ENCODE data around the gene CKB. TPM values are rescaled to one million over a fixed set of nuclear protein-coding genes. Genes with fewer than 3 reads are reported as not detected.

Gene CKB
- polyA plus RNA-seq, 1 donor from 2014 or later = 0.61 TPM

DNA sequence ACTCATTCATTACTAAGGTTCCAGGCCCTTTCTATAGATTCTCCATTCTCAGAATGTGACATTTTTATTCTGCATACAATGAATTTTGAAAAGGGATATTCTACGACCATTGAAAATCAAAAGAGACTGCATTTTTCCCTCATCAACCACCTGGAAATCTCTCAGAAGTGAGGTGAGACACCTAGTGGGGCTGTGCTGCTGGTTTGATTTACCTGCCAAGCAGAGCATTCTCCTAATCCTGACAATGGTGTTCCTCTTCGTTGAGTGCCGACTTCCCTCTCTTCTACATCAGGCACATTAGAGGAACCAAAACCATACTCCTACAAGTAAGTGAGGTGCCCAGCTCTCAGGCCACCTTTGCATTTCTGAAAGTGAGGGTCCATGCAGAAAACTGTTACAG is 14.9 kb downstream of the CKB start:
- no peaks in the 10 kb centered on the region for H3K27me3 Mint-ChIP-seq
- no peaks in the 10 kb centered on the region for H3K9me3 Mint-ChIP-seq
- no peak overlapping the region for H3K27ac Mint-ChIP-seq
- H3K4me3 Mint-ChIP-seq = no peak overlapping the region
- H3K36me3 Mint-ChIP-seq = peaks cover 9% of the 10 kb centered on the region
- peaks cover 0 to 4% (median 0%) of the 10 kb centered on the region in 3 donors for H3K4me1 Mint-ChIP-seq

DNA sequence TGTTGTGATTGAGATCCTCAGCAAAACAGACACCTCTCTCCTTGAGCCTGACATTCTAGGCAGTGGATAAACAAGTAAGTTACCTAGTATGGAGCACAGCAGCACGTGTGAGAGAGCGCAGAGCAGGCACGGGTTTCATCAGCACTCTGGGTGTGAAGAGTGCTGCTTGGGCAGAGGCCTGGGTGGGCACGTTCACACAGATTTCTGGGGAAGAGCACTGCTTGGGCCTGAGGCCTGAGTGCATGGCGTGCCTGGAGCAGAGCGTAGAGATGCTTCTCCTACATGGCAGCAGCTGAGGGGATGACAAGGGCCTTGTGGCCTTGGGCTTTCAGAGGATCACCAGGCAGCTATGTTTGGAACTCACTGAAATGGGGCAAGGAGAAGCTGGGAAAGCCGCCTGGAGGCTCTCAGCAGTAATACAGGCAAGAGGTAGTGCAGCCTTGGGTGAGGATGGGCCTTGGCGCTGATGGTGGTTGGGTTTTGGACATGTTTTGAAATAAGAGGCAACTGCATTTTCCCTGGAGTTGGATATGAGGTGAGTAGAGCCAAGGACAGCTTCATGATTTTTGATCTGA is 17.6 kb downstream of the CKB start:
- Mint-ChIP-seq H3K27me3 (no peaks in the 10 kb centered on the region), H3K36me3 (peaks cover 6% of the 10 kb centered on the region), H3K9me3 (no peaks in the 10 kb centered on the region), H3K27ac (peak overlapping the region in 2 of 3 donors; percentile 72 to 87), H3K4me1 (peaks cover 2 to 5% (median 3%) of the 10 kb centered on the region in 3 donors), H3K4me3 (no peak overlapping the region)

DNA sequence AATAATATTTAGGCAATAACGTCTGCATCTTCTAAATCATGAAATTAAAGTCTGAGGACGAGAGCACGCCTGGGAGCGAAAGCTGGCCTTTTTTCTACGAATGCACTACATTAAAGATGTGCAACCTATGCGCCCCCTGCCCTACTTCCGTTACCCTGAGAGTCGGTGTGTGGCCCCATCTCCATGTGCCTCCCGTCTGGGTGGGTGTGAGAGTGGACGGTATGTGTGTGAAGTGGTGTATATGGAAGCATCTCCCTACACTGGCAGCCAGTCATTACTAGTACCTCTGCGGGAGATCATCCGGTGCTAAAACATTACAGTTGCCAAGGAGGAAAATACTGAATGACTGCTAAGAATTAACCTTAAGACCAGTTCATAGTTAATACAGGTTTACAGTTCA is 19.3 kb downstream of the CKB start:
- H3K4me1 Mint-ChIP-seq = peaks cover 5 to 11% (median 6%) of the 10 kb centered on the region in 3 donors
- H3K27me3 Mint-ChIP-seq = no peaks in the 10 kb centered on the region
- no peak overlapping the region for H3K4me3 Mint-ChIP-seq
- H3K27ac Mint-ChIP-seq = no peak overlapping the region
- H3K36me3 Mint-ChIP-seq = peaks cover 1% of the 10 kb centered on the region
- H3K9me3 Mint-ChIP-seq = no peaks in the 10 kb centered on the region

DNA sequence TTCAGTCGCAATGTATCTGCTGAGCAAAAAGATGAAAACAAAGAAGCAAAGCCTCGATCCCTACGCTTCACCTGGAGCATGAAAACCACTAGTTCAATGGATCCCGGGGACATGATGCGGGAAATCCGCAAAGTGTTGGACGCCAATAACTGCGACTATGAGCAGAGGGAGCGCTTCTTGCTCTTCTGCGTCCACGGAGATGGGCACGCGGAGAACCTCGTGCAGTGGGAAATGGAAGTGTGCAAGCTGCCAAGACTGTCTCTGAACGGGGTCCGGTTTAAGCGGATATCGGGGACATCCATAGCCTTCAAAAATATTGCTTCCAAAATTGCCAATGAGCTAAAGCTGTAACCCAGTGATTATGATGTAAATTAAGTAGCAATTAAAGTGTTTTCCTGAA is 19.8 kb downstream of the CKB start:
- Mint-ChIP-seq H3K27ac (peak overlapping the region in 1 of 3 donors; percentile 81), H3K9me3 (no peaks in the 10 kb centered on the region)

DNA sequence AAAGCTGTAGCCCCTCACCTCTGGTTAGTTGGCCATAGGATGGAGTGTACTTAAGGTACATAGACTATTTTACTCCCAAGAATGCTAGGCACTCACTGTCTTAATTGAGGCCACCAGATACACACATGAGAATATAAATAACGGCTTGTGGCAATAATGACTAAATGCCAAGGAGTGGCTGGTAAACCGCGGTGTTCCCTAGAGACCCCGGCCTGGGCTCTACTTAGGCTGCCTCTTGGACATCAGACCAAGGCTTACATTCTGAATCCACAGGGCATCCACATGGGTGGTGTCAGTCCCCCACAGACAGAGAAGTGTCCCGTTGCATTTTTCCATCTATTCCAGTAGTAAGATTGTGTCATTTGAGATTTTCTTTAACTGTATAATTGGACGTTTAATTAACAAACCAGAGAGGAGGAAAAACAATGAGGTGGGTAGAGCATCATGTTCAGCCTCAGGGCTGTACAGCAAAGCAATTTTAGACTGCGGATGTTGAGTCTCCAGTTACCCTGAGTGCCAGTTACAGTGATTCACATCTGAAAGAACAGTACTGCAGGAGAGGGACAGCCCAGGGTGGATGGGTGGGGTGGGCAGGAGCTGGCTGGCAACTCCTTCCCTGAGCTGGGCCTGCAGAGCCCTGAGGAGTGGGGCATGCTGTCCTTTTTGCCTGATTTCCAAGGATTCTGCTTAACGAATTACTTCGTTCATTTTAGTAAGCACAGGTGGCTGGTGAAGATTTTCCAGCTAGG is 20.5 kb downstream of the CKB start:
- Mint-ChIP-seq H3K27me3 (no peaks in the 10 kb centered on the region), H3K4me1 (peaks cover 5 to 11% (median 6%) of the 10 kb centered on the region in 3 donors), H3K9me3 (no peaks in the 10 kb centered on the region), H3K4me3 (no peak overlapping the region), H3K36me3 (peaks cover 1% of the 10 kb centered on the region), H3K27ac (peak overlapping the region in 1 of 3 donors; percentile 81)

More for the DNA sequence above, 19.8 kb downstream of the CKB start:
- peaks cover 1% of the 10 kb centered on the region for H3K36me3 Mint-ChIP-seq
- H3K4me3 Mint-ChIP-seq = no peak overlapping the region
- H3K4me1 Mint-ChIP-seq = peaks cover 5 to 11% (median 6%) of the 10 kb centered on the region in 3 donors
- H3K27me3 Mint-ChIP-seq = no peaks in the 10 kb centered on the region

DNA sequence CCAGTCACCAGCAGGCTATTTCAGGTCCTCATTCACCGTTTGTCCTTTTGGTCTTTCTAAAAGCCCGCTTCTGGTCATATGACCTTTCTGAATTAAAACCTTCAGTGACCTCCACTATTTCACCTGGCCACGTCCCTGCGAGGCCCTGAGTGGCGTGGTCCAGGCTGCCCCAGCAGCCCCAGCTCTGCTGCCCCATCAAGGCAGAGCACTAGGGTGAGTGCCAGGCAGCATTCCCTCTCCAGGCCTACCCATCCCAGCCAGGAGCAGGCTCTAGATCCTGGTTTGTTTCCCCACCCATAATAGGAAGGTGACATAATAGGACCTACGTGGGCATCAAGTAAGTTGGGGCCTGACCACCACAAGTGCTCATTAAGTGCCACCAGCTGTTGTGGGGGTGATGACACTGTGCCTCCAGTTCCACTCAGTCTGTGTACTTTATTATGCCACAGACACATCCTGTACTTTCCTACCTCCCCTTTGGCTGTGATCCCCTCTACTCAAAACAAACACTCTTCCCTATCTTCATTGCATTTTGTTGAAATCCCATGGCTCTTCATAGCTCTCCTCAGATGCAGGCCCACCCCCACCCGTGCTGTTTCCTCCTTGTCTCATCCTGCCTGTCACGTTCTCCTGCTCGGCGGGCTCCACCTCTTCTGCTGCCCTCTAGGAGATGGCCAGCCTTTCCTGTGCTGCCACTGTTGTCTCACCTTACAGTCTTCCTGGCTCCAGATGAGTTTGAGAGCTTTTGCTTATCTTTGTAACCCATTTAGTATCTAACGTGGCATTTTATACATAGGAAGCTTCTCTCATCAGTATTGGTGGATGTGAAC is 21.4 kb downstream of the CKB start:
- H3K4me1 Mint-ChIP-seq = peaks cover 5 to 10% (median 6%) of the 10 kb centered on the region in 3 donors
- peaks cover 1% of the 10 kb centered on the region for H3K36me3 Mint-ChIP-seq
- no peak overlapping the region for H3K27ac Mint-ChIP-seq
- no peaks in the 10 kb centered on the region for H3K9me3 Mint-ChIP-seq
- H3K4me3 Mint-ChIP-seq = no peak overlapping the region
- H3K27me3 Mint-ChIP-seq = no peaks in the 10 kb centered on the region

DNA sequence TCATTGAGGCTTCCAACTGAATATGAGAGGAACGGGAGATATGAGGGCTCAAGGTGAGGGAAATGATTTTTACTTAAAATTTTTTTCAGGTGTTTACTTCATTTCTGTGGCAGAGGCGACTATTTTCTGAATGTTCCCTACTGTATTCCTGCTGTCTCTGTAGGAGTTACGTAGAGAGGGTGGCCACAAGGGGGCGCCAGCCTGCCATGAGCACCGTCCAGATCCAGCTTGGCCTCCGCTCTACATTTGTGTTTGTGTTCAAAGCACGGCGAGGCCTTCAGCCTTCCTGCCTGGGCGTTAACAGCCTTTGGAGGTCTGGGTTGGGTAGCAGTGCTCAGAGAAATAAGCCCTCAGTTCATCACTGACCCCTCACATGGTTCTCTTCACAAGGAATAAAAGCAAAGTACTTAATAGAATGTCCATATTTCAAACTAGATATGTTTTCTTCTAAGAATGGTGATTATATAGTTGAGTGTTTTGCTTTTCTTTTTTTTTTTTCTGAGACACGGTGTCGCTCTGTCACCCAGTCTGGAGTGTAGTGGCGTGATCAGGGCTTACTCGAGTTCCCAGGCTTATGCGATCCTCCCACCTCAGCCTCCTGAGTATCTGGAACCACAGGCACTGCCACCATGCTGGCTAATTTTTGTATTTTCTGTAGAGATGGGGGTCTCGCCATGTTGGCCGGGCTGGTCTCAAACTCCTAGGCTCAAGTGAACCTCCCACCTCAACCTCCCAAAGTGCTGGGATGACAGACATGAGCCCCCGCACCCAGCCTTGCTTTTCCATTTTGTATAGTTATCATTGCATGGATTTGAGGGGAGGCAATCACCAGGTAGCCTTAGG is 22.3 kb downstream of the CKB start:
- no peak overlapping the region for H3K4me3 Mint-ChIP-seq
- H3K27ac Mint-ChIP-seq = peak overlapping the region in 1 of 3 donors; percentile 88
- no peaks in the 10 kb centered on the region for H3K36me3 Mint-ChIP-seq
- H3K4me1 Mint-ChIP-seq = peaks cover 5 to 8% (median 6%) of the 10 kb centered on the region in 3 donors
- H3K27me3 Mint-ChIP-seq = no peaks in the 10 kb centered on the region
- no peaks in the 10 kb centered on the region for H3K9me3 Mint-ChIP-seq

DNA sequence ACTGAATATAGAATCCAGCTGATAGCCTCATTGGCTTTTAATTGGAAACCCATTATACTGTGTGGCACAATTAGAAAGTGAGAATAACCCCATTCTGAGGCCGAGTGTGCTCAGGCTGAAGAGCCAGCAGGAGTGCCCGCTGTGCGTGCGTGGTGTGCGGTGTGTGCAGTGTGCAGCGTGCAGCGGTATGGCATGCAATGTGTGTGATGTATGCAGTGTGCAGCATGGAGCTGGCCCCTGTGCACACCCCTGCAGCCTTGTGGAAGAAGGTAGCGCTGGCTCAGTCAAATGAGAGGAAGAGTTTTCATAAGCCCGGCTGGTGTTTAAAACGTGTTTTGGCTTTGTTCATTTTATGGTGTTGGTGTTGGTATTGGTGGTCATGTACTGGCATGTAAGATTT is 22.9 kb downstream of the CKB start:
- H3K36me3 Mint-ChIP-seq = peaks cover under 1% of the 10 kb centered on the region
- H3K4me1 Mint-ChIP-seq = peaks cover 5 to 7% (median 6%) of the 10 kb centered on the region in 3 donors
- no peak overlapping the region for H3K27ac Mint-ChIP-seq
- H3K9me3 Mint-ChIP-seq = no peaks in the 10 kb centered on the region
- no peak overlapping the region for H3K4me3 Mint-ChIP-seq
- no peaks in the 10 kb centered on the region for H3K27me3 Mint-ChIP-seq

DNA sequence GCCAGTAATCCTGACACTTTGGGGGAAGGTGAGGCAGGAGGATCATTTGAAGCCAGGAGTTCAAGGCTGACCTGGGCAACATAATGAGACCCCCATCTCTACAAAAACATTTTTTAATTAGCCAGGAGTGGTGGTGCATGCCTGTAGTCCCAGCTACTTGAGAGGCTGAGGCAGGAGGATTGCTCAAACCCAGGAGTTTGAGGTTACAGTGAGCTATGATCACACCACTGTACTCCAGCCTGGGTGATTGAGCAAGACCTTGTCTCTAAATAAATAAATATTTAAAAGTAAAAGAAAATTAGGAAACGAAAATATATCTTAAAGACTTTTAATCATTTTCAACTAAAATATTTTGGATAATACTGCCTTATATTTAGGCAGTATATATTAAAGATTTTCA is 25.9 kb downstream of the CKB start:
- Mint-ChIP-seq H3K27ac (no peak overlapping the region), H3K36me3 (peaks cover 4% of the 10 kb centered on the region), H3K4me3 (no peak overlapping the region), H3K27me3 (no peaks in the 10 kb centered on the region), H3K9me3 (no peaks in the 10 kb centered on the region), H3K4me1 (peaks cover 4 to 7% (median 5%) of the 10 kb centered on the region in 3 donors)

DNA sequence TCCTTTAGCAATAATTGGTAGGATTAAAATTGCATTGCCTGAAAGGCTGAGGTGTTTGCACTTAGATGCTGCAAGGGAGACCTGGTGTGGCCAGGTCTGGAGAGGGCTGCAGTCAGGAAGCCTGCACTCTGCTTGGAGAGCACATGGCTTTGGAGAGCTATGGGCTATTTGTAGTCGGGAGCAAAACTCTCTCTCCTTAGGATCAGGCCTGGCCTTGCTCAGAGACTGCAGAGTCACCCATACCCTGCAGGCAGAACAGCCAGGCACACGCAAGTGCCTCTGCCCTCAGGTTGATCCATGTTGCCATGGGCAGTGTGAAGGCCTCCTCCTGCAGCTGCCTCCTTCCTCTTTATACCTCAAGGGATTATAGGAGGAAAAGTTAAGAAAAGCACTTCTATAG is 26.8 kb downstream of the CKB start:
- peak overlapping the region in 1 of 3 donors; percentile 27 for H3K27ac Mint-ChIP-seq
- H3K36me3 Mint-ChIP-seq = peaks cover 4% of the 10 kb centered on the region

DNA sequence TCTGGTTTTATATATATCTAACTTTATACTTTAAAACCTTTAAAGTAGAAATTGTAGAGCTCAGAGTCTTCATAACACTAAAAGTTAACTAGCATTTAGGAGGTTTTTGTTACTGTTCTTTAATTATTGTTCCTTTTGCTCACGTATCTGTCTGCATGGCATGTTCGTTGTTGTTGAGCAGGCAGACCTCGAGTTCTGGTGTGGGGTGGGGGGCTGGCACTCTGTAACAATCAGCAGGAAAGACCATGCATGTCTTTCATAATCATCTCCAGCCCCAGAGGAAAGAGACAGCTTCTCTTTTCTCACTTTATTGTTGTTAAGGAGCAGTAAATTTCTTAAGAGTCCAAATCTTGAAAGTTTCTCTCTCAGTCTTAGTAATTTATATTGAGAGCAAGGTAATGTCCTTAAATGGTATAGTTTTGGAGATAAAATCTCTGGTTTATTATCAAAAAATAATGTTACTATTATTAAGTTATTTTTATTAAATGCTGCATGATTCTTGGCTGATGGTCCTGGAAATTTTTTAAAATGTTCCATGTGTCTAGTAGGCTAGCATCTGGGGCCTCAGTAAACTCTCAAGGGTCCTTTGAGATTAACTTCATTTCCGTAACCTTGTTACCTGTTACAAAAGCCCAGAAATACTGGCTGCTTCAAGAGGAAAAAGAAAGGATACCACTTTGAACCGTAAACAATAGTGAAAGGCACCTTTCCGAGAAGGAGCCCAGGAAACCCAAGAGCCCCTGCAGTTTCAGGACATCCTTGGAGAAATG is 30.3 kb downstream of the CKB start:
- Mint-ChIP-seq H3K27ac (no peak overlapping the region), H3K4me3 (no peak overlapping the region), H3K9me3 (no peaks in the 10 kb centered on the region), H3K27me3 (no peaks in the 10 kb centered on the region), H3K36me3 (peaks cover 8% of the 10 kb centered on the region), H3K4me1 (no peaks in the 10 kb centered on the region)

More for the DNA sequence above, 26.8 kb downstream of the CKB start:
- Mint-ChIP-seq H3K9me3 (no peaks in the 10 kb centered on the region), H3K4me1 (peaks cover 4 to 7% (median 5%) of the 10 kb centered on the region in 3 donors), H3K4me3 (no peak overlapping the region), H3K27me3 (no peaks in the 10 kb centered on the region)

DNA sequence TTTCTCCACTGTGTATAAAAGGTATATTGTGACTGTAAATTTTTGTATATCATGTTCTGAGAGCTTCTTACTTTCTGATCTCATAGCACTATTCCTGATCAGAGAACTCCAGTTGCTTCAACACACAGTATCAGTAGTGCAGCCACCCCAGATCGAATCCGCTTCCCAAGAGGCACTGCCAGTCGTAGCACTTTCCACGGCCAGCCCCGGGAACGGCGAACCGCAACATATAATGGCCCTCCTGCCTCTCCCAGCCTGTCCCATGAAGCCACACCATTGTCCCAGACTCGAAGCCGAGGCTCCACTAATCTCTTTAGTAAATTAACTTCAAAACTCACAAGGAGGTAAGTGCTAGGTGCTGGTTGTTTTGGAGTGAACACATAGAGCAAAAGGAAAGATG is 30.9 kb downstream of the CKB start:
- H3K4me1 Mint-ChIP-seq = no peaks in the 10 kb centered on the region
- peaks cover 8% of the 10 kb centered on the region for H3K36me3 Mint-ChIP-seq
- peak overlapping the region in 1 of 3 donors; percentile 37 for H3K27ac Mint-ChIP-seq
- no peak overlapping the region for H3K4me3 Mint-ChIP-seq
- H3K27me3 Mint-ChIP-seq = no peaks in the 10 kb centered on the region
- H3K9me3 Mint-ChIP-seq = no peaks in the 10 kb centered on the region

DNA sequence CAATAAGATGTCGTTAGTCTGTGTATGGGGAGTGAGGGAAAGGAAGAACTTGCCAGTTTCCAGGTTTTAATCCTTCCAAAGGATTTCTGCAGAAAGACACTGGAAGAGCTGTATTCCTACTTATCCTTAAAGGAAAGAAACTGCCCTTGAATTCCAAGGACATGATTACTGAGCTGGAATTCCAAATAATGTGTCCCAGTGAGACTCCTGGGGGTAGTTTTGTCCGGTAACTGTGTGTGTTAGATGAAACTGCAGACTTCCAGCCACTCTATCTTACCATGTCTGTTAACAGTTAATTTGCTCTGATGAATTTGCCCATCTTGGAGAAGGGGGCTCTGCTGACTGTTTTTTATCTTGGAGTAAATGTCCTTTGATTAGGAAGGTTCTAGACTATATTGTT is 33.0 kb downstream of the CKB start:
- Mint-ChIP-seq H3K4me3 (no peak overlapping the region), H3K36me3 (peaks cover 7% of the 10 kb centered on the region), H3K4me1 (no peaks in the 10 kb centered on the region), H3K27ac (peak overlapping the region in 1 of 3 donors; percentile 34), H3K9me3 (no peaks in the 10 kb centered on the region), H3K27me3 (no peaks in the 10 kb centered on the region)

DNA sequence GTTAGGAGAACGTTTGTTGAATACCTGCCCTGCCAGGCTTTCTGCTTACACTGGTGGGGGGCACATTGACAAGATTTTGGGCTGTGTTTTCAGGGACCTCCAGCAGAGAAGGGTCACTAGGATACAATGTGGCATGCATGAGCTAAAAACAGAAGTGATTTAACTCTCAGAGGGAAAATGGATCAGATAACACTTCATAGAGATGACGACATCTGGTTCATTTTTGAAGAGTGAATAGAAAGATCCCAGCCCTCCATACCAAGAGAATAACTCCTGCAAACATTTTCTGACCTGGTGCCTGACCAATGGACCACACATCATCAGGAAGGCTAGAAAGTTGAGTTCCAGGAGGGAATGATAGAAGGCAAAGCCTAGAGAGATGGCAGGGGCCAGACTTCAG is 33.7 kb downstream of the CKB start:
- Mint-ChIP-seq H3K9me3 (no peaks in the 10 kb centered on the region), H3K36me3 (peaks cover 5% of the 10 kb centered on the region), H3K4me1 (no peaks in the 10 kb centered on the region), H3K27me3 (no peaks in the 10 kb centered on the region), H3K4me3 (no peak overlapping the region), H3K27ac (peak overlapping the region in 1 of 3 donors; percentile 39)
